Fibroblast of lung (primary cell): ENCODE results near the gene SMC1B.

Experiments used
- EZH2 ChIP-seq: IDR thresholded peaks from 2 replicates; pipeline ENCODE4 v1.5.1; 2012; ENCODE audit warnings: low read length, control low read depth, mild to moderate bottlenecking; ENCODE audit errors: missing control alignments
- TF ChIP-seq, protein P1 (sequence below), 2 donors: IDR thresholded peaks in 1 of 2; conservative IDR thresholded peaks in 1 of 2; 1 replicate in 1 of 2; 2 replicates in 1 of 2; pipeline ENCODE4 v1.5.1; 2011 to 2012; ENCODE audit warnings: low read length in 2 of 2, control low read depth in 1 of 2, inconsistent platforms in 1 of 2, low read depth in 1 of 2, mild to moderate bottlenecking in 1 of 2

- TF ChIP-seq, protein P1, sequence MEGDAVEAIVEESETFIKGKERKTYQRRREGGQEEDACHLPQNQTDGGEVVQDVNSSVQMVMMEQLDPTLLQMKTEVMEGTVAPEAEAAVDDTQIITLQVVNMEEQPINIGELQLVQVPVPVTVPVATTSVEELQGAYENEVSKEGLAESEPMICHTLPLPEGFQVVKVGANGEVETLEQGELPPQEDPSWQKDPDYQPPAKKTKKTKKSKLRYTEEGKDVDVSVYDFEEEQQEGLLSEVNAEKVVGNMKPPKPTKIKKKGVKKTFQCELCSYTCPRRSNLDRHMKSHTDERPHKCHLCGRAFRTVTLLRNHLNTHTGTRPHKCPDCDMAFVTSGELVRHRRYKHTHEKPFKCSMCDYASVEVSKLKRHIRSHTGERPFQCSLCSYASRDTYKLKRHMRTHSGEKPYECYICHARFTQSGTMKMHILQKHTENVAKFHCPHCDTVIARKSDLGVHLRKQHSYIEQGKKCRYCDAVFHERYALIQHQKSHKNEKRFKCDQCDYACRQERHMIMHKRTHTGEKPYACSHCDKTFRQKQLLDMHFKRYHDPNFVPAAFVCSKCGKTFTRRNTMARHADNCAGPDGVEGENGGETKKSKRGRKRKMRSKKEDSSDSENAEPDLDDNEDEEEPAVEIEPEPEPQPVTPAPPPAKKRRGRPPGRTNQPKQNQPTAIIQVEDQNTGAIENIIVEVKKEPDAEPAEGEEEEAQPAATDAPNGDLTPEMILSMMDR (conservative IDR thresholded peaks at IDR 0.05 in 1 of 2, IDR thresholded peaks at IDR 0.05 in 1 of 2; ENCODE audit: low read depth in 1 of 2, low read length in 2 of 2): no peak
- no peak for TF ChIP-seq EZH2
Observed at GRCh38 chr22:45455212-45455611, 41.8 kb upstream of the SMC1B start.
